ENCODE results near the gene POLR3C.
"Not testable (repeated sequence)": the region's sequence is repeated elsewhere in the genome, so short reads cannot be mapped to it uniquely, and the experiment has no call there.

POLR3C gene, protein sequence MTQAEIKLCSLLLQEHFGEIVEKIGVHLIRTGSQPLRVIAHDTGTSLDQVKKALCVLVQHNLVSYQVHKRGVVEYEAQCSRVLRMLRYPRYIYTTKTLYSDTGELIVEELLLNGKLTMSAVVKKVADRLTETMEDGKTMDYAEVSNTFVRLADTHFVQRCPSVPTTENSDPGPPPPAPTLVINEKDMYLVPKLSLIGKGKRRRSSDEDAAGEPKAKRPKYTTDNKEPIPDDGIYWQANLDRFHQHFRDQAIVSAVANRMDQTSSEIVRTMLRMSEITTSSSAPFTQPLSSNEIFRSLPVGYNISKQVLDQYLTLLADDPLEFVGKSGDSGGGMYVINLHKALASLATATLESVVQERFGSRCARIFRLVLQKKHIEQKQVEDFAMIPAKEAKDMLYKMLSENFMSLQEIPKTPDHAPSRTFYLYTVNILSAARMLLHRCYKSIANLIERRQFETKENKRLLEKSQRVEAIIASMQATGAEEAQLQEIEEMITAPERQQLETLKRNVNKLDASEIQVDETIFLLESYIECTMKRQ

DNA sequence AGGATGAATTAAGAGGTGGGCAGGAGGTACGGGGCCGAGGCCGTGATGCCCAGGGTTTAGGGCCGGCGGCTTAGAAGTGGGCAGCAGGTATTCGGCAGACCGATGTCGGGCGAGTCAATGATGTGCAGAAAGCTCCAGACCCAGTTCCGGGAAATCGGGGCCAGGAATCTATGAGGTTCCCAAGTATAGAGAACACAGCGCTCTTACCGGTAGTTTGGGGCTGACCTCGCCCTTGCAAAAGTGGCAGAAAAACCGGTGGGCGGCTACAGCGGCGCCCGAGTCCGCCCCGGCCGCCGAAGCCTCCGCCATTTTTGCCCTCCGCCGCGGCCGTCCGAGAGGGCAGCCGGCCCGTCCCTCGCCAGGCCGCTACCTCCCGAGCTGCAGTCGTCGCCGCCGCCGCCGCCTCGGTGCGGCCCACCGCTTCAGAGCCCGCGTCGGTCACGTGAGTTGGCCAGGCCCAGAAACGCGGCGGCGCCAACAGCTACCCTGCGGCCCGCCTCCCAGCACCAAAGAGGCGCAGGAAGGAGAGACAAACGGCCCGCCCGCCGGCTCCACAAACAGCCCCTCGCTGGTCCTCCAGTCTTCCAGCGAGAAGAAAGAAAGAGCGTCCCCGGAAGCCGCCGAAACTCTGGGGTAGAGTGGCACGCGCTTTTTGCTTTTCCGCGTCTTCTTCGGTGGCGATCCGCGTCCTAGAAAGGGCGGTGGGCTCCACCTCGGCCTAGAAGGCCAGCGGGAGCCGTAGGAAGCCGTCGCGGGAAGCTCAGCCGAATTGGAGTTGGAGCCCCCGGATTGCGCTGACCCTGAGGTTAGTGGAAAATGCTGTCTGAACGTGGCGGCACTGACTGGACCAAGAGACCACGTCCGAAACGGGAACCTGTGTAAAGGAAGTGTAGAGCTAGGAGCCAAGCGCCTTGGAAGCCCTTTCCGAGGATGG, at the start of gene POLR3C, which contains the start of gene RNF115:
Gene POLR3C, plus strand, starts transcription at position 636 of the 934 bp plus-strand sequence. CDS start 1,577 bp downstream, outside the sequence.
Gene RNF115, minus strand, starts transcription at position 531 of the 934 bp plus-strand sequence. Its CDS starts 222 bp downstream, at position 309.
- peak; percentile 84 for DNase-seq (ENCODE audit: low spot score)

DNA sequence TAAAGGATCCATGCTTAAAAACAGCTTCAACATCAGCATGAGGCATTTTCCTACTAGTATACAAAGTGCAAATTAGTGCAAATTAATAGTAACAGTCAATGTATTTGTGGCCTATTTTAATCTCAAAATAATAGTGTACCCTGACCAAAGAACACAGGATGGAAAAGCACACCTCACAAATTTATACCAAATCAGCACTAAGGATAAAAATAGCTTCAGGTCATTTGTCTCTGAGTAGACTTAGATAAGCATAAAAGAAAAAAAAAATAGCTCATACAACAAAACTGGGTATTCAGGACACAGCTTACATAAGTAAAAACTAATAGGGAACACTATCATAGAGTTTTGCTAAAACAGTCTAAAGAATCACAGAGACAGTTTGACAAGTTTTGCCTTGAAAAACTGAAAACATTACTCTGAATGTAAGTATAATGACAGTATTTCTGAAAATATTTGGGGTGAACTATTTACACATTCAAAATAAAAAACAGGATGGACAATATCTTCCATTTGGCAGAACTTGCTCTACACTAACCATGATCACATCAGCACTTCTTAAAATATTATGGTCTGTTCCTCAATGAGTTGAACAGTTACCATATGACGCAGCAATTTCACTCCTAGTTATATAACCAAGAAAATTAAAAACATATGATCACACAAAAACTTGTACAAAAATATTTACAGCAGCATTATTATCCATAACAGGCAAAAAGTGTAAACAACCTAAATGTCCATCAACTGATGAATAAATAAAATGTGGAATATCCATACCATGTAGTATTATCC, 46.4 kb upstream of the POLR3C start:
- DNase-seq (ENCODE audit: low spot score), result peak; percentile 25

DNA sequence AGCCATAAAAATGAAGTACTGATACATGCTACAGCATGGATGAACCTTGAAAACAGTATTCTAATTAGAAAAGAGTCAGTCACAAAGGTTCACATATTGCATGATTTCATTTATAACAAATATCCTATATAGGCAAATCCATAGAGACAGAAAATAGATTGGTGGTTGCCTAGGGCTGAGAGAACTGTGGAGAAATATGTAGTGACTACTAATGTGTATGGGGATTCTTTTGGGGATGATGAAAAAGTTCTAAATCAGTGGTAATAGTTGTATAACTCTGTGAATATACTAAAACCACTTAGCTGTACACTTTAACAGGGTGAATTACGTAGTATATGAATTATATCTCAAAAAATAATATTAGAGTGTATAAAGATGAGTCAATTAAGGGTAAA, 45.9 kb upstream of the POLR3C start:
- no peak for DNase-seq (ENCODE audit: low spot score)

DNA sequence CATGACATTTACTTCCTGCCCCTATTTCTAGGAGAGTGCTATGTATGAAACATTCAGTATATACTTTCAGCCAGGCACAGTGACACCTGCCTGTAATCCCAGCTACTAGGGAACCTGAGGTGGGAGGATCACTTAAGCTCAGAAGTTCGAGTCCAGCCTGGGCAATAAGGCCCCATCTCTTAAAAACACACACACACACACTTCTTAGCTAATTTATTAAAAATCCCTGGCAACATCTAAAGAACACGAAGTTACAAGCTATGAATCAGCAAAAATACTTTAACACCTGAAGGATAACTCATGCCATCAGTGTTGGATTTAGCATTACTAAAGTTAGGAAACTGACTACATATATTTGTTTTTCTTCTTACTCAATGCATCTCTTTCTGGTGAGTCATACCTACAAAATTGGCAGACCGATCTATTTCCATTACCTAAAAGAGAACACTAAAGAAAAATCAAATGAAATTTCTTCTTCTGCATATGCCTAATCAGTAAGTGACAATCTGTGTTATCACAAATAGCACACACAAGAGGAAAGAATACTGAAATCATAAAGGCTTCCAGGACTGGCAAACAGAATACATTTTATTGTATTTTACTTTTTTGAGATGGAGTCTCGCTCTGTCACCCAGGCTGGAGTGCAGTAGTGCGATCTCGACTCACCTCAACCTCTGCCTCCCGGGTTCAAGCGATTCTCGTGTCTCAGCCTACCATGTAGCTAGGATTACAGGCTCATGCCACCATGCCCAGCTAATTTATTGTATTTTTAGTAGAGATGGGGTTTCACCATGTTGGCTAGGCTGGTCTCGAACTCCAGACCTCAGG, 41.5 kb upstream of the POLR3C start:
- DNase-seq (ENCODE audit: low spot score), result no peak

DNA sequence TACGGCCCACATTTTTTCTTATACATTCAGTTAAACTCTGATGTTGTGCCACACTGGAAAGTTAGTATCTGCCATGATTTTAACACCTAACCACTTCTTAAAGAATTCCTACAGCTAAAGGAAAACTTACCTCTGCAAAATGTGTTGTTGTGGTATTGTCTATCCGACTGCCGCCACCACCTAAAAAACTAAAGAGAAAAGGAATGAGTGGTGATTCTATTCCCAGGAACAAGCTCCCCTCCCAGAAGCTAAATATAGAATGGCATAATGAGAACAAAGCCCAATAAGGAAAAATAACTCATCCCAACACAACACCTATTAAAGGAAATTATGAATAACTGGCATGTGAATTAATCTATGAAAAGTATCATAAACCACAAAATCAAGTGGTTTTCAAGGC, 39.6 kb upstream of the POLR3C start:
- DNase-seq (ENCODE audit: low spot score), result no peak

DNA sequence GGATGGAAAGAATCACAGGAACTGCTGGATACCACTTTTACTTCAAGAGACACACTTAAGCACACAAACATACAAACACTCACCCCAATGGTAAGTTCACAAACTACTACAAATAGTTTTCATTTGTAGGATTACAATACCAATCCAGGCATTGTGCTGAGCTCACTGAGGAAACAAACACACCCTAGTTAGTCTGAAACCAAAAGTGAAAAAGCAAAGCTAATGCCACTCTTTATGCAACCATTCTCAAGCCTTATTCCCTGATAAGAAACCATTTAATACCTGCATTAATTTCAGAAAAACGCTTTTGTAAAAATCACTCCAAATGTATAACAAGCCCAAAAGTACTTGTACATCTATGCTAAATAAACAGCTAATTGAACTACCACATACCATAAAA, 38.5 kb upstream of the POLR3C start:
- DNase-seq (ENCODE audit: low spot score), result no peak

DNA sequence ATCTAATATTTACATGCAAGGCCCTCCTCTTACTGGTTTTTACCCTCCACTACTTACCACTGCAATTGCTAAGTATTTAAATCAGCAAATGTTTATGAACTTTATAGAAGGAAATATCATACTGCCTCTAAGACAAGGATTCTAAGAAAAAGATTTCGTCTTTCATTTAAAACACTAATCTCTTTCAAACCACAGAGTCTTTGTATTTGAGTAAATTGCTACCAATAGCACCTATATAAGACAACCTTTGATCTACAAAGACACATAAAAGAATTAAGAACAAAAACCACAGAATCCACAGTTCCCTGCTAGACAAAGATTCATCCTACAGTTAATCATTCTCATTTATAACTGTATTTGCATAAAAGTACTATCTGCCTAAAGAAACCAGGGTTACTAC, 37.7 kb upstream of the POLR3C start:
- no peak for DNase-seq (ENCODE audit: low spot score)

DNA sequence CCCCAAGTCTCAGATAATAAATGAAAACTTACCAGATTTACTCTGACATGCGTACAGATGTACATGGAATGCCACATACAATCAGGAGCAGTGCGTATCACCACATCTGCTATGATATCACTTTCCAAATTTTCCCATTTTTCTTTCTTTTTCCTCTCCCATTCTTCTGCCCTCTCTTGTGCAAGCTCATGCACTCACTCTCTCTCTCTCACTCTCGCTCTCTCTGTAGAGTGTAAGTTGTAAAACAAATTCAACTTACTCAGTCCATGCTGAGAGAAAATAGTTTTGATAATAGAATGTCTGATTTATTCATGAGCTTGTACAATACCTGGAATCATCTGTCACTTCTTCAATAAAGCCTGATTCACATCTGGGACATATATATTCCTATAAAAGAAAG, 35.4 kb upstream of the POLR3C start:
- no peak for DNase-seq (ENCODE audit: low spot score)

DNA sequence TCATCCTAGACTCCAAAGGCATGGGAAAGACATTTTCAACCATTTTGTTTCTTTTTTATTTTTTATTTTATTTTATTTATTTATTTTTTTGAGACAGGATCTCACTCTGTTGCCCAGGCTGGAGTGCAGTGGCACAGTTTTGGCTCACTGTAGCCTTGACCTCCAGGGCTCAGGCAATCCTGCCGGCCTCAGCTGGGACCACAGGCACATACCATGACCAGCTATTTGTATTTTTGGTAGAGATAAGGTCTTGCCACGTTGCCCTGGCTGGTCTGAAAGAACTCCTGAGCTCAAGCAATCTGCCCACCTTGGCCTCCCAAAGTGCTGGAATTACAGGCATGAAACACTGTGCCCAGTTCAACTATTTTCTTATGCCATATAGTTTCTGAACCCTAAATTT, 32.1 kb upstream of the POLR3C start:
- DNase-seq (ENCODE audit: low spot score), result not testable (repeated sequence)

DNA sequence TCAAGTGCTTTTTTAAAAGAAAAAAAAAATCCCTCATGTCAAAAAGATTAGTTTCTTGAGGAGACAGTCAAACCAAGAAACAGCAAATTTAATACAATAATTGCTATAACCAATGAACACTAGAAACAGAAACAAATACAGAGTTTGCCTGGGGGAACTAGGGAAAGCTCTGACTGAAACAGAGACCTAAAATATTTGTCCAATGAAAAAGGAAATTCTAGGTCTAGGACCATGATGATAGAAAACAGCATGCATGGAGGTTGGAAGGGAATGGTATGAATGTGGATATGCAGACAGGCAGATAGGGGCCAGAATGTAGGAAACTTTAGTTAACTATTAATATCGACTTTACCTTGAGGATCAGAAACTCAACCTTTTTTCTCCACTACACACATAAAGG, 31.5 kb upstream of the POLR3C start:
- DNase-seq (ENCODE audit: low spot score), result no peak

DNA sequence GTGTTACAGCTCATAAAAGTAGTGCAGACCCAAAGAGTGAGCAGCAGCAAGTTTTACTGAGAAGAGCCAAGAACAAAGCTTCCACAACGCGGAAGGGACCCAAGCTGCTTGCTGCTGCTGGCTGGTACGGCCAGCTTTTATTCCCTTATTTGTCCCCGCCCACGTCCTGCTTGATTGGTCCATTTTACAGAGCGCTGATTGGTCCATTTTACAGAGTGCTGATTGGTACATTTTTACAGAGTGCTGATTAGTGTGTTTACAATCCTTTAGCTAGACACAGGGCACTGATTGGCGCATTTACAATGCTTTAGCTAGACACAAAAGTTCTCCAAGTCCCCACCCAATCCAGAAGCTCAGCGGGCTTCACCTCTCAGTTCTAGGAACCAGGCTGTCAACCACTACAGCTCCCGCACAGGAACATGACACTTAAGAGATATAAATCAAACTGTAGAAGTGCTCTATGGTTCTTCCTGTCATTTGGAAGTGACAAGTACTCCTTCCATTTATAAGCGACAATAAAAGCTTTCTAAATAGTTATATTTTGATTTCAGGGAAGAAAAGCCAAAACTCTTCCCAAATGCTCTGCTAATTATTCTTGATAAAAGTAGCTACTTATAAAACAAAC, 28.6 kb upstream of the POLR3C start:
- DNase-seq (ENCODE audit: low spot score), result no peak

DNA sequence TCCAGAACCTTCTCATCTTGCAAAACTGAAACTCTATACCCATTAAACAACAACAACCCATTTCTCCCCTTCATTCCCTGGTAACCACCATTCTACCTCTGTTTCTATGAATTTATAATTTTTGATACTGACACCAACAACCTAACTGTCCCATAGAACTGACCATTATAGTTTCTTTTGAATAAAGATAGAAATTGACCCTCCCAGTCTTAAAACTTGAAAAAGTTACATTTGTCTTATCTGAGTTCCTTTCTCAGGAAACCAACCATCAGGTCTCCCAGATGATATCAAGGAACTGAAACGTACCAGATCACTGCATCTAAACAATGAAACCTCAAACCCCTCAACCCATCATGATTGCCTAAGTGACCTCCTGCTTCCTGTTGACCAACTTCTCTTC, 27.2 kb upstream of the POLR3C start:
- no peak for DNase-seq (ENCODE audit: low spot score)

DNA sequence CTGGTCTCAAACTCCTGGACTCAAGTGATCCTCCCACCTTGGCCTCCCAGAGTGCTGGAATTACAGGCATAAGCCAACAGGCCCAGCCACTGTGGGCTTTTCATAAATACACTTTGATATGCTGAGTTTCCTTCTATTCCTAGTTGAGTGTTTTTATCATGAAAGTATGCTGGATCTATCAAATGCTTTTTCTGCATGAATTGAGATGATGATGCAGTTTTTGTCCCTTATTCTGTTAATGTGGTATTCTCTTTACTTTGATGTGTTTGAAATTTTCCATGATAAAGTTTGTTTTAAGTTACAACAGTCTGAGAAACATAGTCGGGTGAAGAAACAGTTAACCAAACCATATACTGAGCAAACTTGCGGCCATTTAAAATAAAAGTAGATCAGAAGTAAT, 24.2 kb upstream of the POLR3C start:
- no peak for DNase-seq (ENCODE audit: low spot score)

DNA sequence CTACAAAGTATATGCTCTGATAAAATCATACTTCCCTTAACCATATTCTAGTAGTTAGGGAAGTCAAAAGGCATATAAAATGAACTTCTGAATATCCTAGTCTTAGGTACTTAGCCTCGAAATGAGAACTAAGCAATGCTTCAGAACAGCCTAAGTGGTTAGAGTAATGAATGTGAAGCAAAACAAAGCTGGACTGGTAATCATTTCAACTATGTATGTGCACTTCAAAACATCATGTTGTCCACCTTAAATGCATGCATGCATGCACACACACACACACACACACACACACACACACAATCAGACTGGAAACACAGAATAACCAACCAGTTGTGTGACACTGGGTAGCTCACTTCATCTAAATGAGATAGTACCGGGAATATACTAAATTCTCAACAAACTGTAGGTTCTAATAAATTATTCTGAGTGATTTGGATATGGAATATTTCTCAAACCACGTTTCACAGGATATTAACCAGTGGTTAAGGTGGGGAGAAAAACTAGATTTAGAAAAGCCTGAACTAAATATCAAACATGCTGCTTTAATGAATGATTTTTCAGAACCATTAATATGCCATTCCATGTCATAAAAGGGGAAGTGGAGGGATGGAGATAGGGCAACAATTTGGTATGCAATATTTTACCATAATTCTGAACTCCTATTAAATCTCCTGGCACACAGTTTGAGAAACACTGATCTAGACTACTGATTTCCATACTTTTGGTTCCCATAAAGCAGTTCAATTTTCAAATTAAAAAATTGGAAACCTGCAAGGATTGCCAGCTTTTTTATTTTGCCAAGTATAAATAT, 19.6 kb upstream of the POLR3C start:
- no peak for DNase-seq (ENCODE audit: low spot score)

DNA sequence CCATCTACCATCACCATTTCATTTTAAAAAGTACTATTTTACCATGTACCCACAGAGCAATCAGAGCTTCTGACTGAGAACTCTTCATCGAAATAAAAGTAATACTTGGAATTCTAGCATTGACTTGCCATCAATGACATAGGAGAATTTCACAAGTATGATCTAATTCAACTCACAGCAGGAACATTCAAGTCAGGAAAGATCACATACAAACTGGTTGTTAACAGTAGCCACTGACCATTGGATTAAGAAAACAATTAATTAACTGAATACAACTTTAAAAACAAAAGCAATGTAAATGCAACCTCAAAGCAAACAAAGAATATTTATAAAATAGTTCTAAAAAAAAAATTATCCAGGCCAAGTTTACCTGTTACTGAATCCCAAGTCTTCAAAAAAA, 18.9 kb upstream of the POLR3C start:
- no peak for DNase-seq (ENCODE audit: low spot score)

DNA sequence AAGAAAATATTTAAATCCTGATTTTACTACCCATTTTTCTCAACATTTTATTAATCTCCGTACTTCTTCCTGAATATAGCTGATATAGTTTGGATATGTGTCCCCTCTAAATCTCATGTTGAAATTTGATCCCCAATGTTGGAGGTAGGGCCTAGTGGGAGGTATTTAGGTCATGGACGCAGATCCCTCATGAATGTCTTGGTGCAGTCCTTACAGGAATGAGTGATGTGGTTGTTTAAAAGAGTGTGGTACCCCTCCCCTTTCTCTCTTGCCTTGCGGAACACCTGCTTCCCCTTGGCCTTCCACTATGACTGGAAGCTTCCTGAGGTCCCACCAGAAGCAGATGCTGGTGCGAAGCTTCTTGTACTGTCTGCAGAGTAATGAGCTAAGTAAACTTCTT, 17.6 kb upstream of the POLR3C start:
- no peak for DNase-seq (ENCODE audit: low spot score)

DNA sequence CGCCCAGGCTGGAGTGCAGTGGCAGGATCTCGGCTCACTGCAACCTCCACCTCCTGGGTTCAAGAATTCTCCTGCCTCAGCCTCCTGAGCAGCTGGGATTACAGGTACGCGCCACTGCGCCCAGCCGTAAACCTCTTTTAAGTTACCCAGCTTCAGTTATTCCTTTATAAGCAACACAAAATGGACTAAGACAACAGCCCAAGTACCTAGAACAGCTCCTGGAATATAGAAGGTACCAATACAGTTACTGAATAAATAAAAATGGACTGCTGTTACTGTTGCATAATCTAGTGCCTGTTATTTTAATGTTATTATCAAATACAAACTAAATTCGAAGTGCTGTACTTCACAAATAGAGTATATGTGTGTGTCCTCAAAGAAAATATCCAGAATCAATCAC, 17.2 kb upstream of the POLR3C start:
- no peak for DNase-seq (ENCODE audit: low spot score)

DNA sequence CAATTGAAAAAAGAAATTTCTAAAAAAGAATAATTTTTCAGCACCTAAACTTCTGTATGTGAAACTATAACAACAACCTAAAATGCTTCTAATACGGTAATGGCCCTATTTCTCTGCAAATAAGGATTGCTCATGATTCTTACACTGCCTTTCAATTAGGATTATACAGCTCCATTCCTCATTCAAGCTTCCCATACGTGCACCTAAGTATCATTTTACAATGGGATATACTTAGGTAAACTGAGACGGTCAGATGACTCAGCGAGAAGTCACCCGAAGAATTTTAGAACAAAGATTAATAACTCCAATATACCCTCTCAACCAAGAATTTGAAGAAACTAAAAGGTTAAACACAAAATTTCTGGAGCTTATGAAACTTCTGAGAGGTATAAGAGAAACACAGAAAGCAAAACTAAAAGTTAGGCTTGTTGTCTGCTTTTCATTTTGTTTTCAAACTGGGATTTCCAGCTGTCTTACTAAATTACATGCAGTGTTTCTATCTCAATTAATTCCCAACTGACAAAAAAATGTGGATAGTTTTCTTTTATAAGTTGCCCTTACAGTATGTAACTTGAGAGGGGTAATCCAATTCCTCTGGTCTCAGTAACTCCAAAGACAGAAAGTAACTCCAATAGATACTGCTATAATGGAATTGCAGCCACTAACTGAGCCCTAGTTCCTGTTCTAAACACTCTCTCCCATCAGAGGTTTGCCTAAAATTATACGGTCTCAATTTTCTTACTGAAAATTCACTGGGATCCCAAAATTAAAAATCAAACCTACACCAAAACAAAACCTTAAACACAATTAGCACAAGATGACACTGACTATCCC, 10.8 kb upstream of the POLR3C start:
- DNase-seq (ENCODE audit: low spot score), result not testable (repeated sequence)

DNA sequence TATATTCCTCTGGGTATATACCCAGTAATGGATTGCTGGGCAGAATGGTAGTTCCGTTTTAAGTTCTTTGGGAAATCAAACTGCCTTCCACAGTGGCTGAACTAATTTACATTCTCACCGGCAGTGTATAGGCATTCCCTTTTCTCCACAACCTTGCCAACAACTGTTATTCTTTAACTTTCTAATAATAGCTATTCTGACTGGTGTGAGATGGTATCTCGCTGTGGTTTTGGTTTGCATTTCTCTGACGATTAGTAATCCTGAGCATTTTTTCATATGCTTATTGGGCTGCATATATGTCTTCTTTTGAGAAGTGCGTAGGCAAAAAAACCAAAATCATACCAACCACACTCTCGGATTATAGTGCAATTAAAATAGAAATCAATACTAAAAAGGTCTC, 5.9 kb upstream of the POLR3C start:
- not testable (repeated sequence) for DNase-seq (ENCODE audit: low spot score)
